DMS153 treated with DMSO at 0.1 percent for 48 hours (cell line): ENCODE measurements around the gene GASK1A.

Experiments used
- DNase-seq: peaks from one replicate; lab custom pipeline; 2025; ENCODE audit not compliant: unreplicated experiment; lab: John Stamatoyannopoulos, UW

GASK1A gene

GRCh38 chr3:42982645-42983412, 3.7 kb downstream of the GASK1A start:
- DNase-seq, result no peak

GRCh38 chr3:42983927-42984326, 4.8 kb downstream of the GASK1A start:
- DNase-seq, result no peak

GRCh38 chr3:42984701-42985100, 5.6 kb downstream of the GASK1A start:
- DNase-seq, result no peak

- no peak for DNase-seq
These were observed 9.0 kb downstream of the GASK1A start for GRCh38 chr3:42988097-42988496.

- DNase-seq, result no peak
These were observed 9.5 kb downstream of the GASK1A start for GRCh38 chr3:42988566-42988965.

- no peak for DNase-seq
These were observed 12.5 kb downstream of the GASK1A start for GRCh38 chr3:42991341-42992315.

GRCh38 chr3:42994595-42994994, 15.5 kb downstream of the GASK1A start:
- no peak for DNase-seq

GRCh38 chr3:42996021-42996420, 16.9 kb downstream of the GASK1A start:
- DNase-seq, result no peak

- DNase-seq, result no peak
These were observed 17.5 kb downstream of the GASK1A start for GRCh38 chr3:42996633-42997075.

GRCh38 chr3:42999212-42999611, 20.1 kb downstream of the GASK1A start:
- no peak for DNase-seq

- DNase-seq, result no peak
These were observed 20.5 kb downstream of the GASK1A start for GRCh38 chr3:42999632-43000031.

GRCh38 chr3:43000387-43000786, 21.3 kb downstream of the GASK1A start:
- DNase-seq, result no peak

- no peak for DNase-seq
These were observed 22.0 kb downstream of the GASK1A start for GRCh38 chr3:43001094-43001553.

- no peak for DNase-seq
These were observed 22.5 kb downstream of the GASK1A start for GRCh38 chr3:43001556-43002121.

- no peak for DNase-seq
These were observed 25.2 kb downstream of the GASK1A start for GRCh38 chr3:43004282-43004681.

GRCh38 chr3:43005253-43005652, 26.1 kb downstream of the GASK1A start:
- DNase-seq, result no peak

GRCh38 chr3:43005981-43006380, 26.9 kb downstream of the GASK1A start:
- no peak for DNase-seq

- no peak for DNase-seq
These were observed 27.7 kb downstream of the GASK1A start for GRCh38 chr3:43006825-43007224.

GRCh38 chr3:43009547-43009946, 30.4 kb downstream of the GASK1A start:
- no peak for DNase-seq

- DNase-seq, result no peak
These were observed 31.5 kb downstream of the GASK1A start for GRCh38 chr3:43010638-43011037.

GRCh38 chr3:43011638-43012037, 32.5 kb downstream of the GASK1A start:
- no peak for DNase-seq
